DND-41 (cell line): ENCODE results near the gene C14orf93.

Experiments
- CTCF ChIP-seq: IDR thresholded peaks from 2 replicates; pipeline ENCODE4 v1.5.1; 2012; ENCODE audit warnings: borderline replicate concordance, low read length, moderate library complexity, mild to moderate bottlenecking; ENCODE audit not compliant: poor library complexity, severe bottlenecking; ENCODE audit errors: extremely low read depth
- EZH2 ChIP-seq: IDR thresholded peaks from 3 replicates; pipeline ENCODE4 v1.6.1; 2012; ENCODE audit warnings: borderline replicate concordance, low read depth, mild to moderate bottlenecking, moderate library complexity, low read length, inconsistent platforms; ENCODE audit not compliant: severe bottlenecking

- no peak for TF ChIP-seq EZH2
- peak; percentile 99 for TF ChIP-seq CTCF
Observed at GRCh38 chr14:23057757-23058653, 48.1 kb upstream of the C14orf93 start.
